Left hindlimb (tissue), 1 donor: Measurements from ENCODE around the gene TMEM269.
A peak's percentile ranks its signal among the peaks of the same experiment; 100 is the strongest.
"Not testable (repeated sequence)": the region's sequence is repeated elsewhere in the genome, so short reads cannot be mapped to it uniquely, and the experiment has no call there.

Experiments
- DNase-seq: peaks from one replicate; pipeline ENCODE4 v3.0.0-alpha.2; 2018

The TMEM269 gene

DNA sequence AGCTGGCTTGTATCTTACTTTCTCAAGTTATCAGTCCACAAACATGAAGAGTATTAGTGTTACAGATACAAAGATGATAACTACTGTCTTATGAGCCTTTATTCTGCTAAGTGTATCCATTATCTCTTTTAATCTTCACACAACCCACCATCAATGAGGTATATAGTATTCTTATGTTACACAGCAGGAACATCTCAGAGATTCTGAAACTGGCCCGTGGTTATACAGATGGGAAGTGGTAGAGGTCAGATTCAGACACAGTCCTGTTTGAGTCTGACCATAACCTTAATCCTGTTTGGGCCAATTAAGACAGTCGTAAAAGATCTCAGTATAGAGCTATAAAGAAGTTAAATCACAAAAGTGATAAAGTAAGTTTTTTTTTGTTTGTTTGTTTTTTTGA is 5.1 kb upstream of the TMEM269 start:
- no peak for DNase-seq

DNA sequence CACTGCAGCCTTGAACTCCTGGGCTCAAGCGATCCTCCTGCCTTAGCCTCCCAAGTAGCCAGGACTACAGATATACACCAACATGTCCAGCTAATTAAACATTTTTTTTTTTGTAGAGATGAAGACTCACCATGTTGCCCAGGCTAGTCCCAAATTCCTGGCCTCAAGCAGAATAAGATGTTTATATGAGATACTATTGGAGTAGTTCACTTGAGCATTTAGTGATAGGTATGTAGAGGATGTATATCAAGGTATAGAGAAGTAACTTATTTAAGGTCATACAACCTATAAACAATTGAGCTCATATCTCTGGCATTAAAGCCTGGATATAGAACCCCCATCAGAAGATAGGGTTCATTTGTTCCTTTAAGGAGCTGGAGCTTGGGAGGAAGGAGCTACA is 4.6 kb upstream of the TMEM269 start:
- DNase-seq: no peak

DNA sequence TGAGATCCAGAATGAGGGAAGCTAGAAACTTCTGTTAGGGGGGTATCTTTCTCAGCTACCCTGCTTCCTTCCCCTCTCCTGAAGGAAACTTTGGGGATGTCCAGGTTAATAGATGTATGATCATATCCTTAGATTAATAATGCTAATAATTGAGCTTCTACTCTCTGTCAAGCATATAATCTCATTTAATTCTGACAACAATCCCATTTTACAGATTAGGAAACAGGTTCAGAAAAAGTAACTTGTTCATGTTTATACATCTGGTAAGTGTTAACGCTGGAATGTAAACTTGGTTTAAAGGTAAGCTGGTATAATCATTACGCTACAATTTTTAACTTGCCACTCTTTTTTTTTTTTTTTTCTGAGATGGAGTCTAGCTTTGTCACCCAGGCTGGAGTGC is 1.7 kb upstream of the TMEM269 start:
- no peak for DNase-seq

DNA sequence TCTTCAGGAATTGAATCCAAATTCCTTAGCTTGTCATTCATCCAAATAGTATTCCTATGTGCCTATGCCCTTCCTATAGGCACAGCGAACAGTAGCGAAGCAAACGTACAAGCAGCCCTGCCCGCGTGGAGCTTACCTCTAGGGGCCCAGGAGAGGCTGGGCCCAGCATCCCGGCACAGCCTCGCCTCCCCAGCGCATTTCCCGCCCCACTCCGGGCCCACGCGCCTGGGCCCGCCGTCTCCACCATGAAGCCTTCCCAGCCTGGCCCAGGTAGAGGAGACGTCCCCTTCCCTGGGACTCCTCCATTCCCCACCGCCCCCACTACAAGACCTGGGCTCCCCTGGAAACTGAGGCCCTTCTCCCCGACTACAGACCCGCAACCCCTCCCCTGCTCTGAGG is 245 bp upstream of the TMEM269 start:
- DNase-seq: no peak

DNA sequence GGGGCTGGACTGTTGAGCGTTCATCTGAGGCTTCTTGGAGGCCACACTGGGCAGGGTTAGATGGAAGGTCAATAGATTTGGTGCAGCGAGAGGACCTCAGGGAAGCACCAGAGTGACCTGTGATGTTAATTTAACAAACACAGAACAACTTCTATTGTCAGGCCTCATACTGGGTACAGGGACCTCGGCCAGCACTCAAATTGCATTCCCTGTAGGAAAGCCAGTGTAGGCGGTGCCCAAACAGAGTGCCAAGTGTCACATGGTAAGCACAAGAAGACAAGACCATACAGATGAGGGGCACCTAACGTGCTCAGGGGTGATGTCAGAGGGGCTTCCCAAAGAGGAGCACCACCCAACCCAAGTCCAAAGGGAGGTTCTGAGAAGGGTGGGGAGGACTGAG is 1.3 kb downstream of the TMEM269 start:
- no peak for DNase-seq

DNA sequence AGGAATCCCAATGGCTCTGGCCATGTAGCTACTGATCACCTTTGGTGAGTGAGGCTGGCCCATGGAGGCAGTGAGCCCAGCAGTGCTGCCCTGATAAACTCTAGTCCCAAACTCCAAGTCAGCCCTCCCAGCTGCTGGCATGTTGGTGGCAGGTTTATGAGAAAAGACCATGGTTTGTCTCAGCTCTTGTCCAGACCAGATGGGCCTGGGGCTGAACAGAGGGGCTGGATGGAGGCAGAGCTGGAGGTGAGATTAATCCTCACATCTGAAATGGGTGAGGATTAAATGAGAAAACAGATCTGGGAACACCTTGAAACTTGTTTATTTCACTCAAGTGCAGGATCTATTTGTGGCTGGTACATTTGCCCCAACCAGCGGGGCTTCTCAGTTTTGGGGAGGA is 3.2 kb downstream of the TMEM269 start:
- DNase-seq: no peak

DNA sequence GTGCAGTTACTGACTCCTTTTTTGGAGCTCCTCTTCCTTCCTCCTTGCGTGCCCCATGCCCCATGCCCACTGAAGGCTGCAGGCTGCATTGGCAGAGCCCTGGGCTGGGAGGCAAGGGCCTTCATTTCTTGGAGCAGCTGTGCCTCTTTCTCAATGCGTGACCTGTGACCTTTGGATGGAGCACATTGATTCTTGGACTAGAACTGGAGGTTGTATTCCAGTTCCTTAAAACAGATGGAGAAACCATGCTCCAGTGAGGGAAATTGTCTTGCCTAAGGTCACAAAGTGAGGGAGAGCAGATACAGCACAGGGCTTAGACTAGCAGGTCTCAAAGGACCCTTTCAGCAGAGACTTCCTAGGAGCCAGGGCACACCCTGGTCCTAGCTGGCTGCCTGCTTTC is 9.0 kb downstream of the TMEM269 start:
- DNase-seq: no peak

DNA sequence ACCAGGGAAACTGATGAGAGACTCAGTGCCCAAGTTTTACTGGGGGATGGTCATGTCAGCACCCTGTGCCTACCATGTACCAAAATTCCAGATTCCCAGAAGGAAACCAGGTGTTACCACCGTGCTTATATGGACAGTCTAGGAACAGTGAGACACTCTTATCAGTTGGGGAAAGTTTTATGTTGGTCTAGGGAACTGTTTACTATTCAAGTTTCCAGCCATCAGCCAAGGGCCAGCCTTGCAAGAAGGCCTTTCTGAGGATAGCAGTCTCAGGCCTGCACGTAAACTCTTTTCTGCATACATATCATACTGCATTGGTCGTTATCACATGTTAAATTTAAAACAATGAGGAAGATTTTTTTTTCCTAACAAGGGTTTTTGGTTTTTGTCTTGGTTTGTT is 12.6 kb downstream of the TMEM269 start:
- DNase-seq: no peak

DNA sequence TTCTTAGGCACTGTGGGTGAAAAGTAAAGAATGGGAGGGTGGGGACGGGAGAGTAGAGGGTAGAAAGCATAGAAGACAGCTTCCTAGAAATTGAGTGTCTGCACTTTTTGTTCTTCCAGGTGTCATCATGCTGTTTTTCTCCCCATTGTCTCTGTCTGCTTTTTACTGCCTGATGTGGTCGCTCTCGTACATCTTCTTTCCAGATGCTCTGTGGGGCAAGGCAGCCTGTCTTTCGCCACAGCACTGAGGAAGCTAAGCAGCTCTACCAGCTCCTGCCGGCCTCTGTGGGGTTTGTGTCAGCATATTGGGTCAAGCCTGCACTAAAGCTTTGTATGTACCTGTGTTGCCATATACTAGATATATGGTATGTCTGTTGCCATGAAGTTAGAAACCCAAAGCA is 13.2 kb downstream of the TMEM269 start:
- DNase-seq: no peak

DNA sequence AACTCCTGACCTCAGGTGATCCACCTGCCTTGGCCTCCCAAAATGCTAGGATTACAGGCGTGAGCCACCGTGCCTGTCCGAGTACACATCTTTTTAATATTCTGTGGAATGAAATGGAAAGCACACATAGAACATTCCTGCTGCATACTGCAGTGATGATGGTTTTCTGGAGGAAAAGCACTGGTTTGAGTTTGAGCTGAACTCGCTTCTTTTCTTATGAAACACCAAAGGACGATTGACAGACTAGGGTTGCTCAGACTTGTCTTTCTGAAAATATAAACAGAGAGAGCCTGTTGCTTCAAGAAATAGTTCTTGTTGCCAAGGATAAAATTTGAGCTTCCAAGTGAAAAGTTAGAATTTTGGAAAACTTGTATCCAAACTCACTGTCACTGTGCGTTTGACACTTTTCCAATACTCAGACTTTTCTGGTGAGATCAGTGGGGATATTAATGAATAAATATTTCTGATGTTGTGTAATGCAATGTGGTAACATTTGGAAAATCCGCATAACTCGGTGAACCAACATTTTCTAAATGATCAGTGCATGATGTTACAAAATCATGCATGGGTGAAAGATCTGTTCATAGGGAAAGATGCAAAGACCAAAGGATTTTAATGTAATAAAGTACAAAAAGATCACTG is 17.2 kb downstream of the TMEM269 start:
- DNase-seq: no peak

DNA sequence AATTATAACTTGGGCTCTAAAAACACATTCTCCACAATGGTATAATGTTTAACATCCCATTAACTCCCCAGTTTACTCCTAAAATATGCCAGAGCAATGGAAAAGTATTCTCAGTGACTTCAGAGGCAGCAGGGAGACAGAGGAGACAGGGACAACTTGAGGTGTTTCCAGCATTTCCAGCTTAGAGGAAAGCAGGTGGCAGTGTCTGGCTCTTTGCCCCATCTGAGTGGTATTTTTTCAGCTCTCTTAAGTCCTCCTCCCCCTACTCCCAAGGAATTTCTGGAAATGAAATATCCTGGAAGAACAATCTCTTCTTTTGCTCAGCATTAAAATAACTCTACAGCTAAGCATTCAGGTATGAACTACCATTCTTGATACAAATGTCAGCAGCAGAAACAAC is 21.4 kb downstream of the TMEM269 start:
- DNase-seq: no peak

DNA sequence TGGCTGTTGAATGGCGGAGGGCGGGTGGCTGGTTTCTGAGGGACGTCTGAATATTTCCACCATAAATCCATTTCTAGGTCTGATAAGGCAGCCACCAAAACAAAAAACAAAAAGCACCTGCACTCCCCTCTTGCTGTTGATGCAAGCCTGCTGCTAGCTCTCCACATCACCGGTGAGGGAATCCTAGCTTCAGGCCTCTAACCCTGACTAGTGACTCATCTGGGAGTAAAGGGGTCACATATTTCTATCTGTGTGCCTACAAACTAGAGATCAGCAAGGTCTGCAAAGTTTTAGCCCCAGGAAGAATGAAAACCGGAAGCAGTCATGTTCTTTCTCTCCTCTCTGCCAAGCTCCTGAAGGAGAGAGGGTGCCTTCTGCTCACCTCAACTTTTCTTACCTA is 21.8 kb downstream of the TMEM269 start:
- no peak for DNase-seq

DNA sequence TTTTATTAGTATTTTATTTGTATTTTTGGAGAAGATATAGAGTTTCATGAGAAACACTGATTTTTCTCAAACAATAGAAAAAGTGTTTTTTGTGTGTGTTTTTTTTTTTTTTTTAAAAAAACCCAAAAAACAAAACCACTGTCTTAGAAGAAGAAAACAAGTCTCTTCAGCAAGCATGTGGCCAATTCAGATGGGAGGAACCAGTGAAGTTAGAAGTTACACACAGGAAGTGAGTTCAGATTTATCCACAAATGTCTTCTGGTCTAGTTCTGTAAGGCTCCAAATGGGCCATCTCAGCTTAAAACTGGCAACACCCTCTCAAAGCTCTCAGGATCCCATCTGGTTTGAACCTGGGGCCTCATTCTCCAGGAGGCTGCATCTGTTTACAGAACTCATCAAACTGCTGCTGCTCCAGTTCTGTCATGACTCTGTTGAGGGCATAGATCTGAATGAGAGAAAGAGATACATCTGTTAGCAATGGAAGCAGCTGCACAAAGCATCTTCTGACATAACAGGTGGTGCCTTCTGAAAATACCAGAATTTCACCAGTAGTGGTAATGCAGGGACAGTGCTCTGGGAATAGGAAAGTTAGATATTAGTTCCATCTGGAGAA is 22.4 kb downstream of the TMEM269 start:
- no peak for DNase-seq

DNA sequence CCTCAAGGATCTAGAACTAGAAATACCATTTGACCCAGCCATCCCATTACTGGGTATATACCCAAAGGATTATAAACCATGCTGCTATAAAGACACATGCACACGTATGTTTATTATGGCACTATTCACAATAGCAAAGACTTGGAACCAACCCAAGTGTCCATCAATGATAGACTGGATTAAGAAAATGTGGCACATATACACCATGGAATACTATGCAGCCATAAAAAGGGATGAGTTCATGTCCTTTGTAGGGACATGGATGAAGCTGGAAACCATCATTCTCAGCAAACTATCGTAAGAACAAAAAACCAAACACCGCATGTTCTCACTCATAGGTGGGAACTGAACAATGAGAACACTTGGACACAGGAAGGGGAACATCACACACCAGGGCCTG is 30.0 kb downstream of the TMEM269 start:
- not testable (repeated sequence) for DNase-seq

DNA sequence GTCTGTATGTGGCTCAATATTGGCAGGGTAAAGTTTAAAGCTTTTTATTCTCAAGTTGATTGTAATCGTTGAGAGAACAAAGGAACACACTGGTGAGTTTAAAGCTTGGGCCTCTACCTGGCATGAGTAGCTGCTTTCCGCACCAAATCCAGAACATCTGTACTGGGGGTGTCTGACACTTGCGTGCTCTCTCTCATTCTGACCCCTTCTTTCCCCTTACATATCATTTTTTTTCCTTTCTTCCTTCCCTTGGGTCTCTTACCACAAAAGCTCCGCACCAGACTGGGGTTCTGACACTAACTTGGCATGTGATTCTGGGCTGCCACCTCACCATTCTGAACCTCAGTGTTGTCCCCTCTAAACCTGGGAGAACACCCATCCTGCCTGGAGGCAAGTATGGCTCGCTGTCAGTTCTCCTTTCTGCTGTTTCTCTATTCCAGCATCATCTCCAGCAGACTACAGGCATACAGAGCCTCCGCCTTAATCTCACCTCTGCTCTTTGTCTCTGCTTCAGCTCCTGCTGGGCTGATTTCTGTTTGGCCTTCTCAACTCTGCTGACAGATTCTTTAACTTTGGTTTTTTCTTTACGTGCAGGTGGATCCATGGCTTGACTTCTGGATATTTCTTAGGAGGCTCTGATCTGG is 31.3 kb downstream of the TMEM269 start:
- DNase-seq: no peak

DNA sequence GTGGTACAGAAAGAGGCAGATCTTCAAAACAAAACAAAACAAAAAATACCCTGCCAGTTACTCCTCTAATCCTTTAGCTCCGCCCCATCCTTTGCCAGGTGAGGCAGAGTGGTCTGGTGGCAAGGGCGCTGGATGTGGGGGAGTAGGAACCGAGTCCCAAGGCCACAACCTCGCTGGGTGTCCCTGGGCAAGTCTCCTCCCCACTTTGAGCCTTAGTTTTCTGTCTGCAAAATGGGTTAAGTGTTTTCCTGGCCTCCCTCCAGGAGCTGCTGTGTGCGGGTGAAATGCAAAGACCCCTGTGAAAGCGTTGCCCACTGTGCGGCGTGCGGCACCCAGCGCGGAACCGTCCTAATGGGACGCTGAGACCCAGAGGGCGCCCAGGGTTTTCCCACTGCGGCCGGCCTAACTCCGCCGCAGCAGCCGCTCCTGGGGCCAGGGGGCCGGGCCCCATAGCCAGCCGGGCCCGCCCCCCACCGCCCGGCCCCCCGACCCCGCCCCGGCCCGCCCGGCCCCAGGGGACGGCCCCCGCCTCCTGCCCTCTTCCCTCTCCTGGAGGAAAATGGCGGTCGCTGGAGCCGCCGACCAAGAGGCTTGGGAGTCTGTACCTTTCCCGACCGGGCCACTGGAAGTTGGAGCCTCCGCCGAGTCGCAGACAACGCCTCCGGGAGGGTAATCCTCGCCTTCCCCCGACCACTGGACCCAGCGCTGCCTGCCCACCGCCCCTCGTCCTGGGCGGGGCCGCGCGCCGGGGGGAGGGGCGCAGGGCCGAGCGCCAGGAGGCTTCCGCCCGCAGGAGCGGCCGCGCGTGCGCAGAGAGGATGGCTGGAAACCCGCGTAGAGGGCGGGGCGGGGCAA is 32.0 kb downstream of the TMEM269 start, which contains the start of the genes ERMAP and SVBP:
TSS of gene ERMAP (plus strand) at position 538 of the 855 bp plus-strand sequence. CDS start 13,327 bp downstream, outside the sequence.
TSS of gene SVBP (minus strand) at position 813 of the 855 bp plus-strand sequence. CDS start 853 bp downstream, outside the sequence.
- DNase-seq: peak; percentile 94

DNA sequence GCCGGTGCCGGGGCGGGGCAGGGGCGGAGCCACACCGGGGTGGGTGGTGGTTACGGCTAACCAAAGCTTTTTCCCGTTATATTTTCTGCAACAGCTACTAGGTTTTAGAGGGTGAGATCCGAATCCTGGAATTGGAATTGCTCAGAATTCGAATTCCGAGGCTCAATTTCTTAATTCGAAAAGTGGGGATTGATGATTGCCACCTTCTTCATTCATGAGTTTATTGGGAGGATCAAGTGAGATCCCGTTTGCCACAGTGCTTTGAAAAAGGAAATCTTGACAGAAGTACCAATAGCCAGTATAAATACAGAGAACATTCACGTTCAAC is 32.6 kb downstream of the TMEM269 start:
- no peak for DNase-seq

DNA sequence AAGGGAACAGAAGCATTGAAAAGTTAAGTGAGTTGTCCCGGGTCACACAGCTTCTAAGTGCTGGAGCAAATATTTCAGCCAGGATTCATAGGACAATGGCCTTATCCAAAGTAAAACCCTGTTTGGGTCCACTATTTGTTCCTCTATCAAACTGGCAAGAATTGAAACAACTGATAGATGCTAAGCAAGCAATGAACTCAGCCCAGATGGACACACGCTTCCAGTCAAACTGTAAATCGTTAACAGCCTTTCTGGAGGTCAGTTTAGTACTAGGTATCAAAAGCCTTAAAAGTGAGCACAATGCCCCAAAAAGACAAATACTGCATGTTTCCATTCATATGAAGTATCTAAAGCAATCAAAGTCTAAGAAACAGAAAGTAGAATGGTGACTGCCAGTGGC is 33.2 kb downstream of the TMEM269 start:
- DNase-seq: no peak

DNA sequence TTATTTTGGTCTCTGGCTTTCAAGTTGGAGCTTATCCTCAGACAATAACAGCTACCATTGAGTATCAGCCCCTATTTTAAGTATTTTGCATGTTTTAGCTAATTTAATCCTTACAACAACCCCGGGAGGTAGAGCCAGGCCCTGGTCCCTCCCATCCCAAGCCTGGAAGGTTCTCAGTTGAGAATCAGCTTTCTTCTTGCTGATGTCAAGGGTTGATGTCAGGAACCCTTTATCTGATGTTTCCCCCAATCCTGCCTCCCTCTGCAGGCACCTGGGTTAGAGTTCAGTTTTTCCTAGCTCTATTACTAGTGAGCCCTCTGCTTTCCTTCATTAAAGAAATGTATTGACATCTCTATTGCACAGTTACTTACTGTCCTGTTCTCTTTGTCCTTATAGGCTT is 36.0 kb downstream of the TMEM269 start:
- DNase-seq: no peak

DNA sequence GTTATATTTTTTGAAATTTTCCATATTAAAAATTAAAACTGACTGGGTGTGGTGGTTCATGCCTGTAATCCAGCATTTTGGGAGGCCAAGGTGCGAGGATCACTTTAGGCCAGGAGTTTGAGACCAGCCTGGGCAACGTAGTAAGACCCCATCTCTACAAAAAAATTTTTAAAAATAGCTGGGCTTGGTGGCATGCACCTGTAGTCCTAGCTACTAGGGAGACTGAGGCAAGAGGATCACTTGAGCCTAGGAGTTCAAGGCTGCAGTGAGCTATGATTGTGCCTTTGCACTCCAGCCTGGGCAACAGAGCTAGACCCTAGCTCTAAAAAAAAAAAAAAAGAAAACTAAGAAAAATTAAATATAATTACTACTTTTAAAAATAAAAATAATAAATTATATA is 36.9 kb downstream of the TMEM269 start:
- no peak for DNase-seq

DNA sequence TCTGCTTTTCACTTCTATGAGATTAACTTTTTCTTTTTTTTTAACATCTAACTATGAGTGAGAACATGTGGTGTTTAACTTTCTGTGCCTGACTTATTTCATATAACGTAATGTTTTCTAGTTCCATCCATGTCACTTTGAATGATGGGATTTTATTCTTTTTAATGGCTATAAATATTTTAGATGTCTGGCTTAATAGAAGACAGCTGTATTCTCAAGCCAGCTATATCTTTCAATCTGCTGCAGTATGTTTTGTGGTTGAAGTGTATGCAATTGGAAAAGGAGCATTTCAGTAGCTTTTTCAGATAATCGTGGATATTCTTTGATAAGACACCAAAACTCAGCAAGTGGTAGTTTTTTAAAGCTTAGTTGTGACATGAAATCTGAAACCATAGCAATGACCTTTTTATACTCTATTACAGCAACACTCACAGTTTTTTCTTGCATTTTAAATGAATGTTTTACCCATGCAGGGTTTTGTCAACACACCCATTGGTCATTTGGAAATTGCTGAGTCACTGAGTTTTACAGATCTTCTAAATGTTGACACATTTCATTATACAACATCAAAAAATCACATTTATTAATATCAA is 38.1 kb downstream of the TMEM269 start:
- no peak for DNase-seq

DNA sequence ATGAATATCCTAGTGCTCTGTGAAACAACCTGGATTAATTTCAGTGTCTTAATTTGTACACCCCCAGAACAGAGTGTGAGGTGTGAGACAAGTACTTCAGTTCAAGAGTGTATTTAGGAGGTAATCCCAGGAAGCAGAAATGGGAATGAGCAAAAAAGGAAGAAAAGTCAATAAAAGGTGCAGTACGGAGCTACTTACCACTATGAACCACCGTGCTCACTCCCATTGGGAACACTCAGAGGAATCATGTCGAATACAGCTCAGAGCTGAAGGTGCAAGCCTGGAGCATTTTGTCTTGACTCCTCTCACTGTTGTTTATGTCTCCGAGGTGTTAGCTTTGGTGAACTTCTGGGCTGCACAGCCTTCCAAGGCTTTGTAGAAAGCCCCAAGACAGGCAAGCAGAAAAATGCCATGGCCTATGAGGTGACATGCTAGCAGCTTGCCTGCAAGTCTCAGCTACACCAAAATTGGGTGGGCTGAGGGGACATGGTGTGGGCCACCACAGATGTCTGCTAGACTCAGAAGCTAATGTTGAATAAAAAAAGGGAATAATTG is 39.8 kb downstream of the TMEM269 start:
- DNase-seq: no peak
